ENCODE data around the gene A2M. TPM values are rescaled to one million over a fixed set of nuclear protein-coding genes. Genes with fewer than 3 reads are reported as not detected.

A2M gene
- total RNA-seq, 1 donor from 2014 or later: 4.2 TPM

DNA sequence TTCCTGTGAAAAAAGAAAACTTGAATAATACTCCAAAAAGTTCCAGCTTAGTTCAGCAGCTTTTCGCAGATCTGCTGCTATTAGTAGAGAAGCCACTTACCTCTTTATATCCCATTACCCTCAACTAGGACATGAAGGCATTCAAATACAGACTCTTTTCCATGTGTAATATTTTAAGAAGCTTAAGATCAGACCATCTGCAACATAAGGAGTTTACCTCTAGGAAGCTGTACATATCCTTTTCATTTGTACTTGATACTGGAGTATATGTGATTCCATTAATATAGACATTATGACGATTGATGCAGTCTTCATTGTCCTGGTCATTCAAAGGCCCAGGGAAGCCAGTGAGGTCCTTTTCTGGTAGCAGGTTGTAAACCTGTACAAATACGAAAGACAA, 20.4 kb downstream of the A2M start:
- H3K27ac Mint-ChIP-seq (ENCODE audit: unreplicated experiment): no peak overlapping the region
- no peak for FAIRE-seq

DNA sequence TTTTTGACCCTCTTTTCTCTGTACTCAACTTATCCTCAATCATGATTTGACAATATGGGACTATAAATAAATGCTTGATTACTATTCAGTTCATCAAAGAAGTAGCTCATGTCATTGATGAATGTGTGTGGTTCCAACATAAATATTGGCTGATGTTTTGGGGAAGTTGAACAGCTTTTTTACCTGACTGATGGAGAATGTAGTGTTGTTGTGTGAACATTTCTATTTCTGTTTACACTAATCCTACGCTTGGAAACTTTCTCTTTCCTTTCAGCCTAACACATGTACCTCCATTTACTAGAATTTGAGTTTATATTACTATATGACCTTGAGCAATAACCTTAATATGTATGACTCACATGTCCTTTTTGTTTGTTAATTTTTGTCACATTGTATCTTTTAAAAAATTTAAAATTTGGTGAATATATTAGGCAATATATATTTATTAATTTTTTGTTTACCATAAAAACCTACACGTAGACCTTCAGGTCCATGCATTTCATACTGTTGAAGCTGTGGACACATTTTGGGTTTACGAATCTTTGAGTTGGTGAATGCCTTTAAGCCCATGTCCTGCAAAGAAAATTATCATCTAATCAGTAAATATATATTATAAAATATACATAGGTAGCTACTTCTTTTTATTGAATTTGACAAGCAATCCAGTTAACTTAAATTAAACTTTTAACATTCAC, 21.1 kb downstream of the A2M start:
- Histone ChIP-seq H3K27ac (ENCODE audit: low read depth, low read length) (no peak overlapping the region), H3K27me3 (ENCODE audit: insufficient read depth, low read length) (no peaks in the 10 kb centered on the region), H3K4me3 (ENCODE audit: insufficient read depth, low read depth, low read length) (no peak overlapping the region), H3K4me2 (ENCODE audit: low read length) (no peak overlapping the region), H3K36me3 (ENCODE audit: insufficient read depth, low read length) (no peaks in the 10 kb centered on the region), H3K4me1 (ENCODE audit: insufficient read depth, low read length) (no peaks in the 10 kb centered on the region), H3K79me2 (ENCODE audit: insufficient read depth, low read length) (no peaks in the 10 kb centered on the region), H3K9me3 (ENCODE audit: insufficient read depth, low read depth, low read length) (no peaks in the 10 kb centered on the region), H3K9ac (ENCODE audit: low read length) (no peak overlapping the region), H4K20me1 (ENCODE audit: insufficient read depth, low read length) (no peaks in the 10 kb centered on the region), H2AFZ (ENCODE audit: low read depth, low read length) (no peak overlapping the region)
- no peak overlapping the region for H3K4me3 Mint-ChIP-seq (ENCODE audit: unreplicated experiment)
- no peak overlapping the region for H3K27ac Mint-ChIP-seq (ENCODE audit: unreplicated experiment)
- H3K27me3 Mint-ChIP-seq (ENCODE audit: low read depth, unreplicated experiment): no peaks in the 10 kb centered on the region
- no peaks in the 10 kb centered on the region for H3K4me1 Mint-ChIP-seq (ENCODE audit: low read depth, unreplicated experiment)
- H3K9me3 Mint-ChIP-seq (ENCODE audit: unreplicated experiment): no peaks in the 10 kb centered on the region
- H3K36me3 Mint-ChIP-seq (ENCODE audit: low read depth, unreplicated experiment): no peaks in the 10 kb centered on the region
- TF ChIP-seq, protein P1, sequence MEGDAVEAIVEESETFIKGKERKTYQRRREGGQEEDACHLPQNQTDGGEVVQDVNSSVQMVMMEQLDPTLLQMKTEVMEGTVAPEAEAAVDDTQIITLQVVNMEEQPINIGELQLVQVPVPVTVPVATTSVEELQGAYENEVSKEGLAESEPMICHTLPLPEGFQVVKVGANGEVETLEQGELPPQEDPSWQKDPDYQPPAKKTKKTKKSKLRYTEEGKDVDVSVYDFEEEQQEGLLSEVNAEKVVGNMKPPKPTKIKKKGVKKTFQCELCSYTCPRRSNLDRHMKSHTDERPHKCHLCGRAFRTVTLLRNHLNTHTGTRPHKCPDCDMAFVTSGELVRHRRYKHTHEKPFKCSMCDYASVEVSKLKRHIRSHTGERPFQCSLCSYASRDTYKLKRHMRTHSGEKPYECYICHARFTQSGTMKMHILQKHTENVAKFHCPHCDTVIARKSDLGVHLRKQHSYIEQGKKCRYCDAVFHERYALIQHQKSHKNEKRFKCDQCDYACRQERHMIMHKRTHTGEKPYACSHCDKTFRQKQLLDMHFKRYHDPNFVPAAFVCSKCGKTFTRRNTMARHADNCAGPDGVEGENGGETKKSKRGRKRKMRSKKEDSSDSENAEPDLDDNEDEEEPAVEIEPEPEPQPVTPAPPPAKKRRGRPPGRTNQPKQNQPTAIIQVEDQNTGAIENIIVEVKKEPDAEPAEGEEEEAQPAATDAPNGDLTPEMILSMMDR (IDR thresholded peaks at IDR 0.05; ENCODE audit: insufficient read depth, low read depth, low read length): no peak
- no peak for TF ChIP-seq EZH2 (IDR thresholded peaks at IDR 0.05; ENCODE audit: insufficient read depth, low read length)
- DNase-seq (ENCODE audit: low read depth): no peak
- no peak for FAIRE-seq

More for the DNA sequence above, 20.4 kb downstream of the A2M start:
- H4K20me1 ChIP-seq (ENCODE audit: insufficient read depth, low read length): no peaks in the 10 kb centered on the region
- H3K9me3 ChIP-seq (ENCODE audit: insufficient read depth, low read depth, low read length): no peaks in the 10 kb centered on the region
- no peaks in the 10 kb centered on the region for H3K4me1 Mint-ChIP-seq (ENCODE audit: low read depth, unreplicated experiment)
- no peak overlapping the region for H3K4me2 ChIP-seq (ENCODE audit: low read length)
- TF ChIP-seq, protein P1 (IDR thresholded peaks at IDR 0.05; ENCODE audit: insufficient read depth, low read depth, low read length): no peak
- no peak for TF ChIP-seq EZH2 (IDR thresholded peaks at IDR 0.05; ENCODE audit: insufficient read depth, low read length)
- no peak overlapping the region for H3K4me3 ChIP-seq (ENCODE audit: insufficient read depth, low read depth, low read length)
- H3K27ac ChIP-seq (ENCODE audit: low read depth, low read length): no peak overlapping the region
- no peaks in the 10 kb centered on the region for H3K79me2 ChIP-seq (ENCODE audit: insufficient read depth, low read length)
- H2AFZ ChIP-seq (ENCODE audit: low read depth, low read length): no peak overlapping the region
- H3K4me3 Mint-ChIP-seq (ENCODE audit: unreplicated experiment): no peak overlapping the region
- H3K9me3 Mint-ChIP-seq (ENCODE audit: unreplicated experiment): no peaks in the 10 kb centered on the region
- H3K4me1 ChIP-seq (ENCODE audit: insufficient read depth, low read length): no peaks in the 10 kb centered on the region
- H3K27me3 ChIP-seq (ENCODE audit: insufficient read depth, low read length): no peaks in the 10 kb centered on the region
- no peaks in the 10 kb centered on the region for H3K36me3 ChIP-seq (ENCODE audit: insufficient read depth, low read length)
- no peaks in the 10 kb centered on the region for H3K36me3 Mint-ChIP-seq (ENCODE audit: low read depth, unreplicated experiment)
- no peak overlapping the region for H3K9ac ChIP-seq (ENCODE audit: low read length)
- DNase-seq (ENCODE audit: low read depth): no peak
- no peaks in the 10 kb centered on the region for H3K27me3 Mint-ChIP-seq (ENCODE audit: low read depth, unreplicated experiment)

- no peak overlapping the region for H3K27ac Mint-ChIP-seq (ENCODE audit: unreplicated experiment)
- no peak for TF ChIP-seq EZH2 (IDR thresholded peaks at IDR 0.05; ENCODE audit: insufficient read depth, low read length)
- TF ChIP-seq, protein P1 (IDR thresholded peaks at IDR 0.05; ENCODE audit: insufficient read depth, low read depth, low read length): no peak
- DNase-seq (ENCODE audit: low read depth) (no peak), FAIRE-seq (no peak)
- no peak overlapping the region for H3K4me3 ChIP-seq (ENCODE audit: insufficient read depth, low read depth, low read length)
- H3K9ac ChIP-seq (ENCODE audit: low read length): no peak overlapping the region
- H3K9me3 Mint-ChIP-seq (ENCODE audit: unreplicated experiment): no peaks in the 10 kb centered on the region
- H3K36me3 Mint-ChIP-seq (ENCODE audit: low read depth, unreplicated experiment): no peaks in the 10 kb centered on the region
- H3K4me3 Mint-ChIP-seq (ENCODE audit: unreplicated experiment): no peak overlapping the region
- H2AFZ ChIP-seq (ENCODE audit: low read depth, low read length): no peak overlapping the region
- no peaks in the 10 kb centered on the region for H3K27me3 ChIP-seq (ENCODE audit: insufficient read depth, low read length)
- no peaks in the 10 kb centered on the region for H3K79me2 ChIP-seq (ENCODE audit: insufficient read depth, low read length)
- H3K4me1 ChIP-seq (ENCODE audit: insufficient read depth, low read length): no peaks in the 10 kb centered on the region
- H3K27me3 Mint-ChIP-seq (ENCODE audit: low read depth, unreplicated experiment): no peaks in the 10 kb centered on the region
- no peaks in the 10 kb centered on the region for H3K36me3 ChIP-seq (ENCODE audit: insufficient read depth, low read length)
- H3K4me2 ChIP-seq (ENCODE audit: low read length): no peak overlapping the region
- no peaks in the 10 kb centered on the region for H3K9me3 ChIP-seq (ENCODE audit: insufficient read depth, low read depth, low read length)
- no peak overlapping the region for H3K27ac ChIP-seq (ENCODE audit: low read depth, low read length)
- H3K4me1 Mint-ChIP-seq (ENCODE audit: low read depth, unreplicated experiment): no peaks in the 10 kb centered on the region
- H4K20me1 ChIP-seq (ENCODE audit: insufficient read depth, low read length): no peaks in the 10 kb centered on the region
These were observed 23.7 kb downstream of the A2M start for GRCh38 chr12:9091891-9092598.
